Right lobe of liver (tissue), 6 donors: Measurements from ENCODE around the gene FKRP. TPM values are rescaled to one million over a fixed set of nuclear protein-coding genes. Genes with fewer than 3 reads are reported as not detected.
"Not testable (repeated sequence)": the region's sequence is repeated elsewhere in the genome, so short reads cannot be mapped to it uniquely, and the experiment has no call there.

ENCODE experiments used
- ATAC-seq, 4 donors: fragments of 200-7000 bp; cut with Tn5 transposase; one replicate each; pipeline ENCODE4 v1.9.1; 2020; ENCODE audit warnings: mild to moderate bottlenecking in 4 of 4, moderate library complexity in 4 of 4
- DNase-seq, 3 donors: peaks; one replicate each; pipeline ENCODE4 v3.0.0-alpha.2; 2020
- H3K27ac ChIP-seq, 3 donors: fragments of 200-600 bp; one replicate each; pipeline ENCODE4 v1.8.0; 2022
- H3K27me3 ChIP-seq, 2 donors: fragments of 200-600 bp; one replicate each; pipeline ENCODE4 v1.8.0; 2022
- H3K36me3 ChIP-seq, 4 donors: fragments of 200-600 bp; sonication (generic) in 1 of 4; one replicate each; pipeline versions ENCODE4 v1.5.1 to v1.8.0; 2017 to 2022; ENCODE audit warnings: control low read depth in 1 of 4
- H3K4me1 ChIP-seq, 4 donors: fragments of 200-600 bp; sonication (generic) in 1 of 4; one replicate each; pipeline versions ENCODE4 v1.5.1 to v1.8.0; 2017 to 2022; ENCODE audit warnings: control low read depth in 1 of 4
- H3K4me3 ChIP-seq, 3 donors: fragments of 200-600 bp; one replicate each; pipeline ENCODE4 v1.8.0; 2022
- H3K9me3 ChIP-seq, 4 donors: fragments of 200-600 bp; sonication (generic) in 1 of 4; one replicate each; pipeline versions ENCODE4 v1.5.1 to v1.8.0; 2017 to 2022; ENCODE audit warnings: control low read depth in 1 of 4
- CTCF ChIP-seq, 4 donors: fragments of 200-600 bp in 3 of 4; fragments of 450-650 bp in 1 of 4; IDR thresholded peaks; one replicate each; pipeline versions ENCODE4 v1.5.1 to v1.8.0; 2016 to 2022; ENCODE audit warnings: antibody characterized with exemption in 4 of 4, mild to moderate bottlenecking in 2 of 4
- POLR2A ChIP-seq: fragments of 450-650 bp; IDR thresholded peaks from one replicate; pipeline ENCODE4 v1.6.1; 2017; ENCODE audit warnings: antibody characterized with exemption, mild to moderate bottlenecking
- WGBS: methylation state at CpG from one replicate; pipeline ENCODE4 v1.1.6; 2018; ENCODE audit warnings: low coverage, low lambda C conversion rate; ENCODE audit not compliant: insufficient coverage; ENCODE audit errors: missing lambda C conversion rate; 5-methylcytosine and 5-hydroxymethylcytosine counted together
- intact Hi-C, 2 donors: fragments of 100-400 bp; cut with DNase I; formaldehyde crosslinking; loops; one replicate each; pipeline versions ENCODE4 v1.11.2 to v1.14.1; 2022
- total RNA-seq, 6 experiments: library from RNA; depleted of rRNA in 2 of 6; stranded (reverse); fragments of >200 nt in 2 of 6; fragmentation: NEBNext Ultra II Directional in 3 of 6; extraction: Animal tissue kit (Norgen Biotek cat#: 25700) in 3 of 6; gene quantifications; one replicate each; pipeline versions ENCODE4 v1.1.0 to v1.2.4, GENCODE V29; 2016 to 2023
- donor health status: DM: no; HTN: yes; CAD: no.
- donor health status: DM: no; HTN: no; CAD: no.
- donor health status: DM: no; HTN: no; CAD: no.
- donor health status: DM: no; HTN: yes; CAD: no.
- donor health status: DM: no; HTN: yes; CAD: no.

Gene FKRP
- total RNA-seq, 6 experiments from 2014 or later: 5.8 to 9.5 (median 7.4) TPM

DNA sequence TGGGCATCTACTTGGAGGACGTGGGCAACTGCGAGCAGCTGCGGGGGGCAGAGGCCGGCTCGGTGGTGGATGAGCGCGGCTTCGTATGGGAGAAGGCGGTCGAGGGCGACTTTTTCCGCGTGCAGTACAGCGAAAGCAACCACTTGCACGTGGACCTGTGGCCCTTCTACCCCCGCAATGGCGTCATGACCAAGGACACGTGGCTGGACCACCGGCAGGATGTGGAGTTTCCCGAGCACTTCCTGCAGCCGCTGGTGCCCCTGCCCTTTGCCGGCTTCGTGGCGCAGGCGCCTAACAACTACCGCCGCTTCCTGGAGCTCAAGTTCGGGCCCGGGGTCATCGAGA is 10.7 kb downstream of the FKRP start:
- TF ChIP-seq POLR2A (no peak), CTCF (IDR thresholded peaks at IDR 0.05) (no peak)
- Histone ChIP-seq H3K36me3 (no peaks in the 10 kb centered on the region), H3K27me3 (no peaks in the 10 kb centered on the region), H3K9me3 (no peaks in the 10 kb centered on the region), H3K4me1 (peaks cover 0 to 10% (median 0%) of the 10 kb centered on the region in 4 donors), H3K27ac (no peak overlapping the region), H3K4me3 (no peak overlapping the region)
- intact Hi-C loops: loop anchor here (5.0 to 10.0 kb wide), 2 partner anchors 86 to 238 kb away; no protein-coding TSS in a partner anchor
- DNase-seq (peak in 1 of 3 donors; percentile 52), ATAC-seq (peak in 2 of 4 donors; percentile 3 to 9)
- WGBS: 76% methylated on average over 14 of the region's 30 CpGs

GRCh38 chr19:46759206-46759605 is 13.3 kb downstream of the FKRP start:
- WGBS: 73% methylated on average over 6 of the region's 6 CpGs
- intact Hi-C loops: loop anchor here (5.0 to 10.0 kb wide), 2 partner anchors 83 to 236 kb away; no protein-coding TSS in a partner anchor
- no peaks in the 10 kb centered on the region for H3K27me3 ChIP-seq
- peaks cover 0 to 12% (median 0%) of the 10 kb centered on the region in 4 donors for H3K4me1 ChIP-seq
- H3K4me3 ChIP-seq: no peak overlapping the region
- no peak overlapping the region for H3K27ac ChIP-seq
- no peak for ATAC-seq
- DNase-seq: no peak
- H3K9me3 ChIP-seq: no peaks in the 10 kb centered on the region
- H3K36me3 ChIP-seq: no peaks in the 10 kb centered on the region
- TF ChIP-seq POLR2A (no peak), CTCF (IDR thresholded peaks at IDR 0.05) (no peak)

DNA sequence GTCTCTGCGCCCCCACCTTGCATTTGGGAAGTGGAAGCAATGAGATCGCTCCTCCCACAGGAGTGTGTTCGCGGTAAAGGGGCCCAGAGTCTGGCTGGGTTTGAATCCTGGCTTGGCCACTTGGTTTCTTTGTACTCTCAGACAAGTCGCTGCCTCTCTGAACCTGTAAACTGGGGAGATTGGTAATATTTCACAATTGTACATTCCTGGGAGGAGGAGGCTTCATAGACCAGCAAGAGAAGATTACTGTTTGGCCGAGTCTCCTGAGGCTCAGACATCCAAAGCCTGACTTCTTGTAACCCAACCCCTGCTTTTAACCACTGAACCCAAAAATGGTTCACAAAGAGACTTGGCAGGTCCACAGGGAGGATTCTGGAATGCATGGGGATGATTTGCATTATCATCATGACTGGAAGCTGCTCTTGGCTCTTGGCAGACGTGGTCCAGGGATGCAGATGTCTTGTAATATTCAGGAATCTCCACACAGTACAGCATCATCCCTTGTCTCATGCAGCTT is 14.0 kb downstream of the FKRP start:
- no peaks in the 10 kb centered on the region for H3K27me3 ChIP-seq
- WGBS: 60% methylated on average over 5 of the region's 7 CpGs
- intact Hi-C loops: loop anchor here (5.0 to 10.0 kb wide), 2 partner anchors 82 to 235 kb away; no protein-coding TSS in a partner anchor
- H3K9me3 ChIP-seq: no peaks in the 10 kb centered on the region
- DNase-seq (no peak), ATAC-seq (no peak)
- H3K4me1 ChIP-seq: peaks cover 0 to 12% (median 0%) of the 10 kb centered on the region in 4 donors
- H3K4me3 ChIP-seq: no peak overlapping the region
- H3K36me3 ChIP-seq: no peaks in the 10 kb centered on the region
- no peak for TF ChIP-seq POLR2A
- no peak for TF ChIP-seq CTCF (IDR thresholded peaks at IDR 0.05)
- H3K27ac ChIP-seq: no peak overlapping the region

DNA sequence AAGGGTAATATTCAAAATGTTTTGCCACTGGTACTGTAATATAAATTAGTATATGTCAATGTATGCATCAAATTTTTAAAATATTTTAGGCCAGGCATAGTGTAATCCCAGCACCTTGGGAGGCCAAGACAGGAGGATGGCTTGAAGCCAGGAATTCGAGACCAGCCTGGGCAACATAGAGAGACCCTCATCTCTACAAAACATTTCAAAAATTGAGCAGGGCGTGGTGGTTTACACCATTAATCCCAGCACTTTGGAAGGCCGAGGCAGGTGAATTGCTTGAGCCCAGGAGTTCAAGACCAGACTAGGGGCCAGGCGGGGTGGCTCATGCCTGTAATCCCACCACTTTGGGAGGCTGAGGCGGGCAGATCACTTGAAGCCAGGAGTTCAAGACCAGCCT is 14.5 kb downstream of the FKRP start:
- ATAC-seq (no peak), DNase-seq (no peak)
- Histone ChIP-seq H3K4me1 (peaks cover 0 to 12% (median 0%) of the 10 kb centered on the region in 4 donors), H3K36me3 (no peaks in the 10 kb centered on the region), H3K4me3 (no peak overlapping the region), H3K27me3 (no peaks in the 10 kb centered on the region), H3K27ac (no peak overlapping the region), H3K9me3 (no peaks in the 10 kb centered on the region)
- intact Hi-C loops: no loop called here
- TF ChIP-seq POLR2A (no peak), CTCF (IDR thresholded peaks at IDR 0.05) (no peak)
- 80% methylated on average over 2 of the region's 5 CpGs for WGBS

GRCh38 chr19:46760897-46761296 is 15.0 kb downstream of the FKRP start:
- peaks cover 0 to 12% (median 0%) of the 10 kb centered on the region in 4 donors for H3K4me1 ChIP-seq
- ATAC-seq, H3K36me3 ChIP-seq, intact Hi-C loops, H3K27me3 ChIP-seq, H3K9me3 ChIP-seq, H3K4me3 ChIP-seq, DNase-seq, H3K27ac ChIP-seq: not testable (repeated sequence)
- 63% methylated on average over 4 of the region's 4 CpGs for WGBS
